Stimulated activated CD4-positive, alpha-beta T cell treated with anti-CD3 and anti-CD28 coated beads, Interleukin-4, amount 100 ng/mL, for 4 hours (primary cell): ENCODE measurements around the gene NLRP3.
"Not testable (repeated sequence)": the region's sequence is repeated elsewhere in the genome, so short reads cannot be mapped to it uniquely, and the experiment has no call there.

ENCODE experiments used
- DNase-seq, 2 experiments: peaks; one replicate each; pipeline ENCODE4 v3.0.0-alpha.2; 2020

NLRP3 gene

GRCh38 chr1:247471445-247472016, 55.6 kb downstream of the NLRP3 start:
- no peak for DNase-seq

- no peak for DNase-seq
These were observed 56.1 kb downstream of the NLRP3 start for GRCh38 chr1:247472035-247472434.

- DNase-seq: no peak
These were observed 58.4 kb downstream of the NLRP3 start for GRCh38 chr1:247474367-247474766.

- no peak for DNase-seq
These were observed 59.8 kb downstream of the NLRP3 start for GRCh38 chr1:247475793-247476192.

GRCh38 chr1:247476328-247477058, 60.5 kb downstream of the NLRP3 start:
- DNase-seq: not testable (repeated sequence)

GRCh38 chr1:247482747-247483146, 66.8 kb downstream of the NLRP3 start:
- DNase-seq: no peak

- peak in 1 of 2 experiments; percentile 11 for DNase-seq
These were observed 71.1 kb downstream of the NLRP3 start for GRCh38 chr1:247487057-247487456.

- DNase-seq: no peak
These were observed 75.4 kb downstream of the NLRP3 start for GRCh38 chr1:247491328-247491727.

GRCh38 chr1:247493106-247493505, 77.1 kb downstream of the NLRP3 start:
- DNase-seq: no peak

- no peak for DNase-seq
These were observed 78.8 kb downstream of the NLRP3 start for GRCh38 chr1:247494767-247495166.

- no peak for DNase-seq
These were observed 80.8 kb downstream of the NLRP3 start for GRCh38 chr1:247496581-247497285.
